ENCODE measurements around the gene CCDC124. TPM values are rescaled to one million over a fixed set of nuclear protein-coding genes. Genes with fewer than 3 reads are reported as not detected.

The CCDC124 gene
- 19.6 and 25.5 TPM in 2 replicates for total RNA-seq

GRCh38 chr19:17932485-17933338, at the start of gene CCDC124:
Gene CCDC124 (plus strand): TSS chr19:17933015. CDS start chr19:17936421, 3,406 bp downstream.

GRCh38 chr19:17966550-17967256, 33.9 kb downstream of the CCDC124 start, which contains the start of gene KCNN1:
Gene KCNN1 (plus strand): TSS chr19:17967107. CDS start chr19:17973889, 6,782 bp downstream.

Other genes starting within 250 kb of the CCDC124 start
- gene UNC13A, start 244.7 kb upstream of the CCDC124 start, total RNA-seq, result under 0.01 TPM in 1 of 2 replicates, not detected in the other
- gene MAP1S, start 213.5 kb upstream of the CCDC124 start, total RNA-seq, result 9.2 and 14.7 TPM in 2 replicates
- 1.4 and 4.7 TPM in 2 replicates for gene FCHO1, start 181.5 kb upstream of the CCDC124 start, total RNA-seq
- gene B3GNT3, start 137.9 kb upstream of the CCDC124 start, total RNA-seq, result 4.8 and 12.1 TPM in 2 replicates
- gene INSL3, start 111.5 kb upstream of the CCDC124 start, total RNA-seq, result not detected in 2 replicates
- 0.43 and 1.4 TPM in 2 replicates for gene JAK3, start 85.0 kb upstream of the CCDC124 start, total RNA-seq
- 1,385 and 2,595 TPM in 2 replicates for gene RPL18A, start 73.1 kb upstream of the CCDC124 start, total RNA-seq
- gene SLC5A5, start 61.1 kb upstream of the CCDC124 start, total RNA-seq, result 0.21 and 0.24 TPM in 2 replicates
- not detected in 2 replicates for gene KCNN1, start 34.1 kb downstream of the CCDC124 start, total RNA-seq
- 6.6 and 12.8 TPM in 2 replicates for gene ARRDC2, start 75.2 kb downstream of the CCDC124 start, total RNA-seq
- gene IL12RB1, start 153.9 kb downstream of the CCDC124 start, total RNA-seq, result under 0.01 TPM in 1 of 2 replicates, not detected in the other
- gene MAST3, start 164.8 kb downstream of the CCDC124 start, total RNA-seq, result 1.1 and 1.2 TPM in 2 replicates
- 13.3 and 23.4 TPM in 2 replicates for gene PIK3R2, start 220.1 kb downstream of the CCDC124 start, total RNA-seq
- 24.5 and 39.5 TPM in 2 replicates for gene IFI30, start 240.8 kb downstream of the CCDC124 start, total RNA-seq